ENCODE data around the gene KCTD16.

Gene KCTD16

GRCh38 chr5:144170276-144171024, at the start of gene KCTD16, which contains the start of gene YIPF5:
Gene KCTD16, plus strand, starts transcription at chr5:144170873.
Gene YIPF5, minus strand, starts transcription at chr5:144170659. Its CDS starts 704 bp downstream, at chr5:144169955.
- H3K27me3 Mint-ChIP-seq = no peaks in the 10 kb centered on the region
- no peaks in the 10 kb centered on the region for H3K9me3 Mint-ChIP-seq (ENCODE audit: low read depth)
- peak within 1 kb of the TSS; percentile 91 for H3K27ac Mint-ChIP-seq
- H3K4me1 Mint-ChIP-seq (ENCODE audit: low read depth) = peaks cover 54% of the 10 kb centered on the region
- peak within 1 kb of the TSS; percentile 98 for H3K4me3 Mint-ChIP-seq
- H3K36me3 Mint-ChIP-seq = peaks cover 6% of the 10 kb centered on the region

GRCh38 chr5:144121577-144121976, 49.1 kb upstream of the KCTD16 start:
- Mint-ChIP-seq H3K9me3 (ENCODE audit: low read depth) (no peaks in the 10 kb centered on the region), H3K36me3 (no peaks in the 10 kb centered on the region), H3K4me3 (no peak overlapping the region), H3K27me3 (peaks cover 1% of the 10 kb centered on the region), H3K27ac (no peak overlapping the region), H3K4me1 (ENCODE audit: low read depth) (no peaks in the 10 kb centered on the region)

GRCh38 chr5:144122081-144122480, 48.6 kb upstream of the KCTD16 start:
- H3K27ac Mint-ChIP-seq = no peak overlapping the region
- peaks cover 1% of the 10 kb centered on the region for H3K27me3 Mint-ChIP-seq
- no peaks in the 10 kb centered on the region for H3K4me1 Mint-ChIP-seq (ENCODE audit: low read depth)
- H3K4me3 Mint-ChIP-seq = no peak overlapping the region
- H3K36me3 Mint-ChIP-seq = no peaks in the 10 kb centered on the region
- no peaks in the 10 kb centered on the region for H3K9me3 Mint-ChIP-seq (ENCODE audit: low read depth)

DNA sequence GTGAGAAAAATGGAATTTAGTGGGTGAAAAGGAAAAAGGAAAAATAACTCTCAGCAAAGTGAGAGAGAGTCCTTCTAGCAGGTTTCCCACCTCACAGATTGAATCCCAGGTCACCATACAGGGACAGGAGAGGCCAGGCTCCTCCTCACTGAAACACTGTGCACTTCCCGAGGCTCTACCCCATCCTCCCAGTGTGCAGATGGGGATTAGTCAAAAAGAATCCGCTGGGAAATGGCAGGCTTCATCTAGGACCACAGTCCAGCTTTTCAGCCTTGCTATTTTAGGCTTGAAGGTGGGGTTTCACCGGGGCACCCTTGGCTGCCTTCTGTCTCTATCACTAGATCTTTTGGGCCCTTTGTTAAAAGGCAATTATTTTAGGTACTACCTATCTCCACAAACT, 48.0 kb upstream of the KCTD16 start:
- H3K9me3 Mint-ChIP-seq (ENCODE audit: low read depth) = no peaks in the 10 kb centered on the region
- no peaks in the 10 kb centered on the region for H3K4me1 Mint-ChIP-seq (ENCODE audit: low read depth)
- no peaks in the 10 kb centered on the region for H3K36me3 Mint-ChIP-seq
- no peak overlapping the region for H3K27ac Mint-ChIP-seq
- H3K27me3 Mint-ChIP-seq = peaks cover 1% of the 10 kb centered on the region
- no peak overlapping the region for H3K4me3 Mint-ChIP-seq

DNA sequence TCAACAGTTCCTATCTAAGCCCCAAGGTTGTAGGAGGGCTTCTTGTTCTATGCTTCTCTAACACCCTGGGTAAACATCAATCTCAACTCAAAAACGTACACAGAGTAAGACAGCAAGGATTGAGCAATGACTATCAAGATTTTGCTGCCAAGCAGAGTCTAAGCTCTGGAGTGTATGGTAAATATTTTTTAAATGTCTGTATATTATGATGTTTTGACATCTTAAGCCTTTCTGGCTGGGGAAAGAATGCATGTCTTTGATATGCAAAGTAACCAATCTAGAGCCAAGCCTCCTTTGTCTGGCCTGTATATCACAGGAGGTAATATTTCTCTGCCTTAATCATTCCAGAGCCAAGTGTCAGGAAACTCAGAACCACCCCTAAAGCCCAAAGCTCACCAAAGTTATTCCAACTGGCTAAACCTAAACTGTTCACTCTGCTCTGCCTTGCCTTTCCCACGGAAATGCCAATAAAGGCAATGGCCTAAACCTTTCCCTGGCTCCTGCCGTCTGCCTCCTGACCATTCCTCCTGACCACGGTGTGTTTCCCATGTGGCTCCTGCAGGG, 45.4 kb upstream of the KCTD16 start:
- Mint-ChIP-seq H3K36me3 (no peaks in the 10 kb centered on the region), H3K4me1 (ENCODE audit: low read depth) (no peaks in the 10 kb centered on the region), H3K9me3 (ENCODE audit: low read depth) (no peaks in the 10 kb centered on the region), H3K27me3 (peaks cover 1% of the 10 kb centered on the region), H3K27ac (no peak overlapping the region), H3K4me3 (no peak overlapping the region)

DNA sequence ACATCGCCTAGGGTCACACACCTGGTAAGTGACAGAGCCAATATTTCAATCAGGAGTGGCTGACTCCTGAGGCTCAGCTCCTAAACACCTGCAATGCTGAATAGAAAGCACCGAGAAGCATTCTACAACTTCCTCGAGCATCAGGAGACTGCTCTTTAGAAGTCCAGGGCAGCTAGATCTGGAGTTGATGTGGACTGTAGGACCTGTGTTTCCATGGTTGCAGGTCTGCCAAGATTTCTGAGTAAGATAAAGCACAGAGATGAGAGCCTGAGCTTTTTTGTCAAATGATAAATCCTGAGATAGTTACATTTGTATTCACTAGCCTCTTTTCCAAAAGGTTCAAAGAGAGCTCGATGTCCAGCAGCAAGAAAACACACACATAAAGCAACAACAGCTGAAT, 44.0 kb upstream of the KCTD16 start:
- H3K4me1 Mint-ChIP-seq (ENCODE audit: low read depth) = no peaks in the 10 kb centered on the region
- H3K9me3 Mint-ChIP-seq (ENCODE audit: low read depth) = no peaks in the 10 kb centered on the region
- H3K4me3 Mint-ChIP-seq = no peak overlapping the region

DNA sequence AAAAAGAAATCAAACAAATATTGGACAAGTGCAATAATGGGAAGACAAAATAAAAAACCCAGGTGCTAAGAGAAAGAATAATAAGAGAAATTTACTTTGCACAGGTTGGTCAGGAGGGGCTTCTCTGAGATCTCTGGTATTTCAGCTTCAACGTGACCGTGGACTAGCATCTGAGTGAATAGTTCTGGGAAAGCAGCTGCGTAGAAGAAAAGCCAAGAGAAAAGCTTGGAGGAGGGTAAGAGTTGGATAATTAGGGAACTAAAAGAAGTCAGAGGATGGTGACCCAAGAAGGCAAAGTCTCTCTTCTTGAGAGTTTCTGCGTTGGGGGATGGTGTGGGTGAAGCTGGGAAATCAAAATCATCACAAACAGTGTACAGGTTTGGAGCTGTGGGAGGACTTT, 41.8 kb upstream of the KCTD16 start:
- Mint-ChIP-seq H3K36me3 (no peaks in the 10 kb centered on the region), H3K9me3 (ENCODE audit: low read depth) (no peaks in the 10 kb centered on the region), H3K27ac (no peak overlapping the region), H3K4me3 (no peak overlapping the region), H3K4me1 (ENCODE audit: low read depth) (no peaks in the 10 kb centered on the region), H3K27me3 (peaks cover 1% of the 10 kb centered on the region)

More for the DNA sequence above, 44.0 kb upstream of the KCTD16 start:
- no peaks in the 10 kb centered on the region for H3K36me3 Mint-ChIP-seq
- H3K27me3 Mint-ChIP-seq = peaks cover 1% of the 10 kb centered on the region
- no peak overlapping the region for H3K27ac Mint-ChIP-seq

DNA sequence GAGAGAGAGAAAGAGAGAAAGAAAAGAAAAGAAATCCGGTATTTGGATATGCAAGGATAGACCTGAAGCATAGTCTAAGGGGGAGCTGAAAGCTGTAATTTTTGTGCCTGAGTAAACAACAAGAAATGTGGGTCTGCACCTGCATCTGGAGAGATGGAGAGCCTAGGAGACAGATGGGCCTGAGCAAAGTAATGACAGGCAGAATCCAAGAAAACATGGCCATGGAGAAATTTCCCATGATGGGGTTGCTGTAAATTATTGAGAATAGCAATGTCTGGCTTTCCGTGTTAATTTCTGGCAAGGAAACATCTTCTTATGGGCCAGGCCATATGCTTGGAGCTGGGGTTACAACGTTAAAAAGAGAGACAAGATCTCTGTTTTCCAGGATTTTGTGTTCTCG, 40.4 kb upstream of the KCTD16 start:
- Mint-ChIP-seq H3K27me3 (peaks cover 1% of the 10 kb centered on the region), H3K27ac (no peak overlapping the region), H3K4me3 (no peak overlapping the region), H3K9me3 (ENCODE audit: low read depth) (no peaks in the 10 kb centered on the region), H3K36me3 (no peaks in the 10 kb centered on the region), H3K4me1 (ENCODE audit: low read depth) (no peaks in the 10 kb centered on the region)

DNA sequence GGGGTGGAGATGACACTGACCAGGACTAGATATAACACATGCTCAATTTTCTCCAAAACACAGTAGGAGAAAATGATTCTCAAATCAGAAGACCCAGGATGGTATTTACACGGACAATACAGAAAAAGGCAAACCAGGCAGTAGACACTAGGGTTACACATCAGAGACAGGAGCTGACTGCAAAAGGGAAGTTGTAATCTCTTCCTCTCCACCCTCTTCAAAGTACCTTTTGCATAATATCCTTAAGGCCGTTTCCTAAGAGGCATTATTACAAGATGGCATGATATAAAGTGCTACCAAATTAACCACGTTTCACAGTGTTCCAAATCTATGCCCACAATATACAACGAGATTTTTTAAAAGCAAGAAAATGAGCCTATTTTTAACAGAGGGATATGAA, 39.4 kb upstream of the KCTD16 start:
- Mint-ChIP-seq H3K36me3 (no peaks in the 10 kb centered on the region), H3K27ac (no peak overlapping the region), H3K9me3 (ENCODE audit: low read depth) (no peaks in the 10 kb centered on the region), H3K27me3 (peaks cover 1% of the 10 kb centered on the region), H3K4me3 (no peak overlapping the region), H3K4me1 (ENCODE audit: low read depth) (no peaks in the 10 kb centered on the region)

DNA sequence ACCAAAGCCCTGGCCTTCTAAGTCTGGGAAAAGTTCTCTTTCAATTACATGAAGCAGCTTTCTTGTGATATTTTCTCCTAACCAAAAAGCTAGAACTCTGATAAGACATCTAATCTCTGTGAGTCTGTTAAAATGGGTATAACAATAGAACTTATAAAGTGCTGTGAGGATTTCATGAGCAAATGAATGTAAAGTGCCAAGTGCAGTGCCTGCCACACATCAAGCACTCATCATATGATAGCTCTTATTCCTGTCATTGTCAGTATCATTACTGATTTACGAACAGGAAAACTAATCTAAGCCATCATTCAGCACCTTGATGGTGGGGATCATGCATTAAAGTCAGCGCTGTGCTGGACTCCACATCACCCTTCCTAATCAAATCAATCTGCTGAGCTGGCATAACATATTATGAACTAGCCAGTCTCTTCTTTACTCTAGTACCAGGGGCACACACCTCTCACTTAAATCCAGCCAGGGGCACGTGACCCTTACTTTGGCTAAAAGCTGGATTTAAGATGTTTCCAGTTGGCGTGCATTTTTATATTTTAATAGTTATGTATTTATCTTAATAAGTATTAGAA, 37.5 kb upstream of the KCTD16 start:
- Mint-ChIP-seq H3K27ac (no peak overlapping the region), H3K4me1 (ENCODE audit: low read depth) (no peaks in the 10 kb centered on the region), H3K9me3 (ENCODE audit: low read depth) (no peaks in the 10 kb centered on the region), H3K27me3 (peaks cover under 1% of the 10 kb centered on the region), H3K36me3 (no peaks in the 10 kb centered on the region), H3K4me3 (no peak overlapping the region)

DNA sequence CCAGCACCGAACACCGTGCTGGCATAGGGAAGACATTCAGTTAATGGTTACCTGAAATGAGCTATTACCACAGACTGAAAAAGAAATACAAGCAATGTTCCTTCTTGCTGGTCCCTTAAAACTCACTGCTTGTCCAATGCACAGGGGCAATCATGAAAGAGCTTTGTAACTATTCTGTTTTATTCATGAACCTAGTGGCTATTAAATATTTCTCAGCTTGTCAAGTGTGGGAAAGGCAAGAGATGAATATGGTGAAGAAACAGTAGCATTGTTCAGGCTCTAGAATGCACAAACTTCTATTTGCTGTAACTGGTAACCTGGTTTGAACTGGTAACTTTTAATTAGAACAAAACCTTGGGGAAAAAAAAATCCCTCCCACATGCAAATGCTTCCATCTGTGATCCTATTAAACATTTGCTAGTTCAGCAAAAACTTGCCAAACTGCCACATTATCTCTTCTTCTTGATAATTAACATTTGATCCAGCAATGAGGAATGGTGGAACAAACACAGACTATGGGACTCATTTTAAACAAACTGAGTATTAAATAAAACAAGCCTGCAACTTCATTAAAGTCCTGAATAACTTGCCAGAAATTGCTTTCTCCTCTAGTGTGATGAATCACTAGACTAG, 36.4 kb upstream of the KCTD16 start:
- Mint-ChIP-seq H3K9me3 (ENCODE audit: low read depth) (no peaks in the 10 kb centered on the region), H3K27ac (no peak overlapping the region), H3K4me3 (no peak overlapping the region), H3K27me3 (peaks cover 2% of the 10 kb centered on the region), H3K4me1 (ENCODE audit: low read depth) (no peaks in the 10 kb centered on the region), H3K36me3 (no peaks in the 10 kb centered on the region)

DNA sequence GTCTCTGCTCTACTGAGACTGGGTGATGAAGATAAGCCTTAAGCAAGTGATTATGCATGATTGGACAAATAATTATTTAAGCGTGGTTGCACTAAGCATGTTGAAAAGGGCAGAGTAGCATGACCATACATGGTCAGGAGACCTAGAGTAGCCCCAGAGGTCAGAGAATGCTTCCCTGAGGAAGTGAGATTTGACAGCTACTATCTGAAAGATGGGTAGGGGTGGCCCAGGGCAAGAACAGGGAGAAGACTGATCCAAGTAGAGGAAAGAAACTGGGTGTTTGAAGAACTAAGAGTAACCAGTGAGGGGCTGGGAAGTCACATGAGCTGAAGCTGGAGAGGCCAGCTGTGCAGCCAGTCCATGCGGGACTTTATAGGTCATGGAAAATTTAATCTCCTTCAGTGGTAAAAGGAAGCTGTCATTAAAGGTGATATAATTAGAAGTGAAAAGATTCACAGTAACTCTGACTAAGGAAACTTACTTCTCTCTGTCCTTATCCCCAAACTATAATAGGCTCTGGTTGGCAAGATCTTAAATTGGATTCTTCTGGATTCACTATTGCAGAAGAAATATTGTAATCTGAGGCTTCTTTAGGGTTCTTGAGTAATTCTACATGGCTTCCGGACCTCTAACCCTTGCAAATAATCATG, 35.4 kb upstream of the KCTD16 start:
- Mint-ChIP-seq H3K4me1 (ENCODE audit: low read depth) (no peaks in the 10 kb centered on the region), H3K27me3 (peaks cover 2% of the 10 kb centered on the region), H3K36me3 (no peaks in the 10 kb centered on the region), H3K4me3 (no peak overlapping the region), H3K27ac (no peak overlapping the region), H3K9me3 (ENCODE audit: low read depth) (no peaks in the 10 kb centered on the region)

DNA sequence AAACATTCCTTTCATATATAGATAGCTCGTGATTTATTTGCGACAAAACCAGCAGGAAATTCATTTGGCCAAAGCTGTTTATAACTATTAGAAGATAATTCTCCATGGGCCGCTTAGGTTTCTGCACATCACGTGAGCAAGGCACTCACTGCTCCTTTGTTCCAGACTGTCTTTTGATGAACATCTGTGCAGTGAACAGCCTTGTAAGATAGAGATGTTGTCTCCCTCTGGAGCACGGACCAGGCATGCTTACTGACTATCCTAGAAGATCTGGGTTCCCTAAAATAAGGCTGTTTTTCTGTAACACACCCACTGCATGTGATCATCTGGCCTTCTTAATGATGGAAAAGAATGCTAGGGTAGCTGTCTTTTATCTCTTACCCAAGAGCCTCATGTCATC, 31.1 kb upstream of the KCTD16 start:
- peaks cover 6% of the 10 kb centered on the region for H3K27me3 Mint-ChIP-seq
- peaks cover 4% of the 10 kb centered on the region for H3K4me1 Mint-ChIP-seq (ENCODE audit: low read depth)
- H3K36me3 Mint-ChIP-seq = no peaks in the 10 kb centered on the region
- no peak overlapping the region for H3K27ac Mint-ChIP-seq
- H3K9me3 Mint-ChIP-seq (ENCODE audit: low read depth) = no peaks in the 10 kb centered on the region
- H3K4me3 Mint-ChIP-seq = no peak overlapping the region

DNA sequence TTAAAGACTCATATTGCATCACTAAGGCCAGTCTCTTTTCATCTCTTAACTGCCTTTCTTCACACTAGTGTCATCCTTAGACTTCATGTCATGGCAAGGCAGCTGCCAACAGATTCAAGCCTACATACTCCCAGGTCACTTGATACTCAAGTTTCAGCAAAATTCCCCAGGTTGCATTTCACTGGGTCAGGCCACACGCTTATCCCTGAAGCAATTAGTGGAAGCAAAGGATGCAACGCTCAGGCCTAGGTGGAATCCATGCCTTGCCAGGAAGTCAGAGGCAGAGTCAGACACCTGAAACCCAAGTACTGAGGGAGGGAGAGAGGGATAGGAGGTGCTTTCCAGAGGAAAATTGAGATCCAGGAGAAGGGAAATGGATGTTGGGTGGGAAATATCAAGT, 29.1 kb upstream of the KCTD16 start:
- no peaks in the 10 kb centered on the region for H3K36me3 Mint-ChIP-seq
- H3K9me3 Mint-ChIP-seq (ENCODE audit: low read depth) = no peaks in the 10 kb centered on the region
- peaks cover 8% of the 10 kb centered on the region for H3K27me3 Mint-ChIP-seq
- H3K27ac Mint-ChIP-seq = no peak overlapping the region
- H3K4me1 Mint-ChIP-seq (ENCODE audit: low read depth) = peaks cover 4% of the 10 kb centered on the region
- H3K4me3 Mint-ChIP-seq = no peak overlapping the region

All from activated naive CD8-positive, alpha-beta T cell (primary cell).